NCI-H2107 treated with DMSO at 0.1 percent for 48 hours (cell line): Measurements from ENCODE around the gene FGD4.
A peak's percentile ranks its signal among the peaks of the same experiment; 100 is the strongest.
"Not testable (repeated sequence)": the region's sequence is repeated elsewhere in the genome, so short reads cannot be mapped to it uniquely, and the experiment has no call there.

Source experiments
- DNase-seq: peaks from one replicate; lab custom pipeline; 2025; ENCODE audit not compliant: unreplicated experiment; lab: John Stamatoyannopoulos, UW

Gene FGD4

GRCh38 chr12:32489070-32489469, 89.7 kb downstream of the FGD4 start:
- no peak for DNase-seq

GRCh38 chr12:32490801-32491200, 91.4 kb downstream of the FGD4 start:
- DNase-seq: no peak

- DNase-seq: no peak
These were observed 93.9 kb downstream of the FGD4 start for GRCh38 chr12:32493282-32493681.

DNA sequence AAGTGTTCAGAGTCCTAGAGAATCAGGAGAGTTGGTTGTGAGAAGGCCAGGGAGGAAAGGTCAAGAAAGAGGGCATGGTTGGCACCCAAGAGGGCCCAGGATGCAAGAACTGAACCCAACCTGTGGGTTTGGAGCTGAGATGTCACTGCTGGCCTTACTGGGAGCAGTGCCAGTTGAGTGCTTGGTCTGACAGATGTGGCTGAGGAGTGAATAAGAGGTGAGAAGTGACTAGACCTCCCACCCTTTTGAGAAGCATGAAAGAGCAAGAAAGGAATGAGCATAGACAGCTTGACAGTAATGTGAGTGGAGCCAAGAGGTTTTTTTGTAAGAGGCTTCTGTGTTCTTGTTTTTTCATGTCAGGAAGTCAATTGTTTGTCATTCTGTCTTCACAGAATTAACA, 95.3 kb downstream of the FGD4 start:
- no peak for DNase-seq

GRCh38 chr12:32496946-32497345, 97.6 kb downstream of the FGD4 start:
- DNase-seq: no peak

- no peak for DNase-seq
These were observed 98.5 kb downstream of the FGD4 start for GRCh38 chr12:32497864-32498263.

DNA sequence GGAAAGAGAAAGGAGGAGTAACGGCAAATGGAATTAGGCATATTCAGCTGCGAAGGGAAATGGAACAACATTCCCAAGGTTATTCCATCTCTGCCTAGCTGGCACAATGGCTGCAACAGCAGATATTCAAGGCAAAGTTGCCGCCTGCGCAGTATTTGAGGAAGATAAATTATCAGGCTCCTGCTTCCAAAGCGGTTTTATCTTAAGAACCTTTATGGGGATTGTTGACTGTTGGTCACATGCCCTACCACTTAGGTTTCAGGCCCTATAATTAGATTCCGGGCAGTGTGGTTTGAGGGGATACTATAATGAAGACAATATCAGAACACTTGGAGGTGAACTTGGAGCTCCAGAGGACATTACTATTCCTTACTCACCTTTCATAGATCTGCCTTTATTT, 99.7 kb downstream of the FGD4 start:
- no peak for DNase-seq

- peak; percentile 89 for DNase-seq
These were observed 102.5 kb downstream of the FGD4 start for GRCh38 chr12:32501835-32502333.

DNA sequence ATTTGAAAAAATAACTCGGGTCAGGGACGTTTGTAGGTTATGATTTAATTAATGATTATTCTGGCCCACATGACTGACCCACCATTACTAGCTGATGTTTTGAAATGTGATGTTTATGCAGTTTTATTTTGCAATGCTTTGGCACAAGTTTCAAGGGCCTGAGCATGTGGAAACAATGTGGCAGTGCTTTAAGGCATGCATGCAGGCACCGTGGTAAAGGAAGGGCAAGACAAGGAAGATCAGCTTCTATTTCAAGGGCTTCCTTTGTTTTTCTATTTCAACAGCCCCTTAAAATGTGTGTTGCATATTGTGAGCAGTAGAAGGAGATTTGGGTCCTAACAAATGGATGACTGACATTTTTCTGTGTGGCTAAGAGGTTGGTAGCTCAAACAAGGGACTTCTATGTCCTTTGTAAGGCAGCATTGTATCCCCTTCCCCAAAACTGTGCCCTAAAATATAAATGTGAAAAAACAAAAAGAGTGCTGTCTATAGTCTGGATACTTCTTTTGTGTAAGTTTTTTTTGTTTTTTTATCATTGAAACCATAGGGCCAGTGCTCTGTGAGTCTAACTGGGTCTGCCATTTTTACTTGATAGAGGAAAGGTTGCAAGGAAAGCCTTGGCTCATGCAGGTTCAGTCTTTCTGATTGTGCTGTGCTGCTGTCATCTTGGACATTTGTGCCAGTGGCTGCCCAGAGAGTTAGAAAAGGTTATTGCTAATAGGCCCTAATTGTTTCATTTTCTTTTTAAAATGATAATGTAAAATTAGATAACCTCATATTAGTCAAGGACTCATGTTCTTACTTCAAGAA, 103.5 kb downstream of the FGD4 start:
- DNase-seq: peak; percentile 37

DNA sequence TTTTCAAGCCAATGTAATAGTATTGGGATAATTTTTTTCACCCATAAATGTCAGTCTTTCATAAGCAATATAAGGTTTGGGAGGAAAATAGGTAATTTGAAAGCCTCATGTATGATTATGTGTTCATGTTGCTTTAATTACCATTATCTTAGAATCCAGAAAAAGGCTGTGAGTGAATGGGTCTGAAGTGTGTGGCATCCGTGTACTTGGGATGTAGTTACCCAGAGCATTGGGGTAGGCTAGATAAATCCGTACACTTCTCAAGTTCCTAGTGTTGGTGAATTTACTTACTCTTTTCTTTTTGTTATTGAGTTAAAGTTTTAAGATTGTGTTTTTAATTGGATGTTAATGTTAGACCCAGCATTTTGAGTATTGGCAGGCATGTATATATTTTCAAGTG, 104.4 kb downstream of the FGD4 start:
- DNase-seq: no peak

- DNase-seq: no peak
These were observed 105.2 kb downstream of the FGD4 start for GRCh38 chr12:32504591-32504990.

- no peak for DNase-seq
These were observed 105.9 kb downstream of the FGD4 start for GRCh38 chr12:32505067-32505945.

GRCh38 chr12:32507096-32507941, 108.0 kb downstream of the FGD4 start:
- not testable (repeated sequence) for DNase-seq

GRCh38 chr12:32507942-32508320, 108.6 kb downstream of the FGD4 start:
- no peak for DNase-seq

- DNase-seq: no peak
These were observed 109.3 kb downstream of the FGD4 start for GRCh38 chr12:32508626-32509025.

DNA sequence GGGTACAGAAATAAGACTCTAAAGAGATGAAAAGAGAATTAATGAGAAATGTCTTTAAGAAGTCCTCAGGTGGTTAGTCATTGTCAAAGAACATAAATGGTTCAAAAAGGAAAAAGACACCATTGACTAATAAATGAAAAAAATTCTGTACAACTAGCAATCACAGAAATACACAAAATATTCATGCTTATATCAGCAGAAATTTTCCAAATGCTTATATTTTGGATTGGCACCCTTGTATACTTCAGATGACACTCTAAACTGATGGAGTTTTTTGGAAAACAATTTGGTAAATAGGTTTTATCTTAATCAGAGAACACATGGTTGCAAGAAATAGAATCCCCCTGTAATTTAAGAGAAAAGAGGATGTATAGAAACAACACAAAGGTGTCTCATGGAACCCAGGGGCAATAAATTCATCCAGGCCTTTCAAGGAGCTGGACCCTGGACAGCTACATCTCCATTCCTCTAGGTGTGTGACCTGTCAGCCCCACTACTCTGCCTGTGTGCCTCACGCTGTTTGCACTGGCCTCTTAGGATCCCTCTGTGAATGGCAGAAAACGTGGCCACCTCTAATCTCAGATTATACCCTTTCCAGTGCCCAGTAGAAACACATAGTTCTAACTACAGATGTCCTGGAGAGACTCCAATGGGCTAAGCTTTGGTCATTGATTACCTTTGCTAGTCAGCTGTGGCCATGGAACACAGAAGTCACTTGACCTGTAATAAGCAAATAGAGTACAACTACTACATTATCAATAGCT, 110.2 kb downstream of the FGD4 start:
- no peak for DNase-seq

DNA sequence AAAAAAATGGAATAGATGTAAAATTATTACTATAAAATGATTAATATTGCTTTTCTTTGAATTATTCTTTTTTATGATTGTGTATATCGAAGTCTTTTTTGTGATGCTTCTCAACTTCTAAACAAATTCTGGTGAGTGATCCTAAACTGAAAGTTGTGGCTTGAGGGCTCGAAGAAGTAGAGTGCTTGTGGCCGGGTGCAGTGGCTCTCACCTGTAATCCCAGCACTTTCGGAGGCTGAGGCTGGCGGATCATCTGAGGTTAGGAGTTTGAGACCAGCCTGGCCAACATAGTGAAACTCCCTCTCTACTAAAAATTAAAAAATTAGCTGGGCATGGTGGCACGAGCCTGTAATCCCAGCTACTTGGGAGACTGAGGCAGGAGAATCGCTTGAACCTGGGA, 112.6 kb downstream of the FGD4 start:
- not testable (repeated sequence) for DNase-seq

DNA sequence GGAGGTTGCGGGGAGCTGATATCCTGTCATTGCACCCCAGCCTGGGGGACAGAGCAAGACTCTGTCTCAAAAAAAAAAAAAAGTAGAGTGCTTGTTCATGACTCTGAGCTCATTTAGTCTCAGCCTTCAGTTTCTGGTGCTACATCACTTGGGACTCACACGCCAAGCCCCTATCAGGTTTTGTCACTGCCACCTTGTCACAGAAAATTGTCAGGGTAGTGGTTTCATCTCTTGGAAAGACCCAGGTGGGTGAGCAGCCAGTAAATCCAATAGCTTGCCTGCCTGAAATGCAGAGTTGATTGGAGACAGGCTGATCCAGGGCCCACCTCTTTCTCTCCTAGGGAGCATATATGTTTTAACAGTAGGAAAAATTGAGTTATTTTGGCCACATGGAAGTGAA, 113.0 kb downstream of the FGD4 start:
- no peak for DNase-seq

DNA sequence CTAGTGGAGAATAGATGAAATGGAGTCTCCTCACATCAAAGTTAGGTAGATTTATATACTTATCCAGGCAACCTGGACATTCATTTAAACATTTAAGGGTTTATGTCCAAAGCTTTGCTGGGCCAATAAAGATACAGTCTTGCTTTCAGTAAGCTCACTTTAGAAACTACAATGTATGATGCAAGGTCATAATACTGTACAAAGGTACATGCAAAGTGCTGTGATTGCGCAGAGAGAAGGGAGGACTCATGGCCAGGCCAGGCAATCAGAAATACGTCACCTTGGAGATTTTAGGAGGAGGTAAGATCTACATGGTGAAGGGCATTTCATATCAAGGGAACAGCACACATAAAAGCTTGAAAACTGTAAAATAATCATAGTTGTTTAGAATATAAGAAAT, 113.6 kb downstream of the FGD4 start:
- DNase-seq: no peak

- DNase-seq: no peak
These were observed 115.9 kb downstream of the FGD4 start for GRCh38 chr12:32515137-32515873.
